Activated CD8-positive, alpha-beta memory T cell treated with anti-CD3 and anti-CD28 coated beads, Interleukin-2, amount 50 U/mL, for 1 hour (primary cell): Measurements from ENCODE around the gene RTKN2.

Experiments used
- DNase-seq: peaks from one replicate; pipeline ENCODE4 v3.0.0-alpha.2; 2020; ENCODE audit errors: extremely low read depth

Gene RTKN2

GRCh38 chr10:62172465-62172864, 96.2 kb downstream of the RTKN2 start:
- no peak for DNase-seq

- DNase-seq, result no peak
Measured at GRCh38 chr10:62171791-62172190, 96.9 kb downstream of the RTKN2 start.

- no peak for DNase-seq
Measured at GRCh38 chr10:62170732-62171131, 97.9 kb downstream of the RTKN2 start.

- DNase-seq, result no peak
Measured at GRCh38 chr10:62166331-62167131, 102.1 kb downstream of the RTKN2 start.

- DNase-seq, result no peak
Measured at GRCh38 chr10:62165803-62166202, 102.8 kb downstream of the RTKN2 start.

- no peak for DNase-seq
Measured at GRCh38 chr10:62163024-62163423, 105.6 kb downstream of the RTKN2 start.

- no peak for DNase-seq
Measured at GRCh38 chr10:62162261-62162981, 106.2 kb downstream of the RTKN2 start.

GRCh38 chr10:62159351-62159750, 109.3 kb downstream of the RTKN2 start:
- DNase-seq, result no peak

- no peak for DNase-seq
Measured at GRCh38 chr10:62157601-62158000, 111.0 kb downstream of the RTKN2 start.

- DNase-seq, result no peak
Measured at GRCh38 chr10:62155054-62155680, 113.5 kb downstream of the RTKN2 start.

GRCh38 chr10:62154231-62154630, 114.4 kb downstream of the RTKN2 start:
- DNase-seq, result no peak

GRCh38 chr10:62153191-62153590, 115.5 kb downstream of the RTKN2 start:
- no peak for DNase-seq

- no peak for DNase-seq
Measured at GRCh38 chr10:62149621-62150020, 119.0 kb downstream of the RTKN2 start.

GRCh38 chr10:62148155-62148554, 120.5 kb downstream of the RTKN2 start:
- no peak for DNase-seq

GRCh38 chr10:62147425-62147824, 121.2 kb downstream of the RTKN2 start:
- no peak for DNase-seq

- DNase-seq, result no peak
Measured at GRCh38 chr10:62136931-62137330, 131.7 kb downstream of the RTKN2 start.

- DNase-seq, result no peak
Measured at GRCh38 chr10:62133618-62134017, 135.0 kb downstream of the RTKN2 start.
